ENCODE results near the gene SLX9. TPM values are rescaled to one million over a fixed set of nuclear protein-coding genes. Genes with fewer than 3 reads are reported as not detected.

The SLX9 gene, protein sequence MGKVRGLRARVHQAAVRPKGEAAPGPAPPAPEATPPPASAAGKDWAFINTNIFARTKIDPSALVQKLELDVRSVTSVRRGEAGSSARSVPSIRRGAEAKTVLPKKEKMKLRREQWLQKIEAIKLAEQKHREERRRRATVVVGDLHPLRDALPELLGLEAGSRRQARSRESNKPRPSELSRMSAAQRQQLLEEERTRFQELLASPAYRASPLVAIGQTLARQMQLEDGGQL
- 12.2 and 48.7 TPM in 2 replicates for total RNA-seq (2014; rRNA removed; shearing (Covaris generic); ENCODE audit: low replicate concordance)

DNA sequence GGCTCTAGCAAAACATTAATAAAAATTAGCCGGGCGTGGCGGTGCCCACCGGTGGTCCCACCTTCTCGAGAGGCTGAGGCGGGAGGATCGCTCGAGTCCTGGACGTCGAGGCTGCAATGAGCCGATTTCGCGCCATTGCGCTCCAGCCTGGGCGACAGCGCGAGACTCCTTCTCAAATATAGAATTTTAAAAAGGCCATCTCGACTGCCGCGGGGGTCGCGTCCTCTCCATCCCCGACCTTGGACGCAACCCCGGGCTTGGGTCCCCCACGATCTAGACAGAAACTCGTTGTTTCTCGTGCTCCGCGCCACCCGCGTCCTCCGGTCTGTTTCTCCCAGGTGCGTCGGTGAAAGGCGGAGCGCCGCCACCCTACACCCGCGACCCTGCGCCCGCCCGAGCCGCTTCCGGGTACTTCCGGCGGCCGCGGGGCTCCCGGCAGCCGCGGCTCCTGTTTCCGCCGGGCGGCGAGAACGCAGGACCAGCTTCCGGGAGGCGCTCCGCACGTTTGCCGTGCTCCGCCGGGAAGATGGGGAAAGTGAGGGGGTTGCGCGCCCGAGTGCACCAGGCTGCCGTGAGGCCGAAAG lies at the start of gene SLX9:
Gene SLX9 (plus strand): TSS at position 498 of the 584 bp plus-strand sequence. CDS start 29 bp downstream, at position 527.
- Histone ChIP-seq H3K4me3 (ENCODE audit: low read length) (peak within 1 kb of the TSS; percentile 99), H3K79me2 (ENCODE audit: low read length) (peaks cover 53% of the 10 kb centered on the region), H3K9ac (ENCODE audit: low read length) (peak within 1 kb of the TSS; percentile 95), H3K27ac (ENCODE audit: low read length) (peak within 1 kb of the TSS; percentile 51; the same call in 1 of the 2 replicates), H3K36me3 (ENCODE audit: insufficient read depth, low read length) (peaks cover 13% of the 10 kb centered on the region; the same call in 1 of the 2 replicates), H3K4me1 (ENCODE audit: low read length) (peaks cover 42% of the 10 kb centered on the region), H3K9me2 (replicated peaks; ENCODE audit: insufficient read depth, low read length) (no peaks in the 10 kb centered on the region), H3K4me2 (ENCODE audit: low read depth, low read length, poor library complexity, severe bottlenecking) (peak within 1 kb of the TSS; percentile 95), H3K27me3 (ENCODE audit: low read length) (no peaks in the 10 kb centered on the region), H2AFZ (ENCODE audit: low read length) (peak within 1 kb of the TSS; percentile 89; the same call in 1 of the 2 replicates), H4K20me1 (ENCODE audit: insufficient read depth, low read depth, low read length) (peaks cover 22% of the 10 kb centered on the region), H3K9me3 (ENCODE audit: low read length) (no peaks in the 10 kb centered on the region)
- peak; percentile 95 for DNase-seq

DNA sequence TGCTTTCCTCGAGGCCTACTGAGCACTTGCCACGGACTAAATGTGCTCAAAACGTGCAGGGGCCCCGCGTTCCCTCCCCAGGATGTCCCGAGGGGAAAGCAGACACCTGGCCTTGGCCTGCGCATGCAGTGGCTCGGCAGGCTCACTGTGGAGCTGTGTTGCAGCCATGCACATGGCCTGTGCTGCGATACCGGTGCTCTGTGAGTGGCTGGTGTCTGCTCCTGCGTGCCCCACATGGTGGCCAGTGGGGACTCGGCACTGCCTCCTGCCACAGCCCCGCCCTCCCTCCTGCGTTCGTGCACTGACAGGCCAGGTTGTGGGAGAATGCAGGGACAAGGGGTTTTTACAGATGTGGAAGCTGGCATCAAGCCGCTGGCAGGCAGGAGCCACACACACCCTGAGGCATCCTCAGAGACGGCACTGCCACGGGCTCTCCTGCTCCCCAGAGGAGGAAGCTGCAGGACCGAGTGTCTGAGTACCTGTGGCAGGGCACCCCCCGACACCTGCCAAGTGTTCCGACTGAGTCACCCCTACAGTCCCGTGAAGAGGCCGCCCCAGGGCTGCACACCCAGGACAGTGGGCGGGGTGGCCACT lies 49.4 kb upstream of the SLX9 start:
- no peak overlapping the region for H3K9ac ChIP-seq (ENCODE audit: low read length)

GRCh38 chr21:44890961-44891541 lies 48.8 kb upstream of the SLX9 start:
- no peaks in the 10 kb centered on the region for H4K20me1 ChIP-seq (ENCODE audit: insufficient read depth, low read depth, low read length)
- H3K27ac ChIP-seq (ENCODE audit: low read length) = no peak overlapping the region
- no peaks in the 10 kb centered on the region for H3K79me2 ChIP-seq (ENCODE audit: low read length)
- H3K4me2 ChIP-seq (ENCODE audit: low read depth, low read length, poor library complexity, severe bottlenecking) = no peak overlapping the region
- H3K9ac ChIP-seq (ENCODE audit: low read length) = no peak overlapping the region
- no peaks in the 10 kb centered on the region for H3K9me3 ChIP-seq (ENCODE audit: low read length)
- peaks cover 10% of the 10 kb centered on the region for H3K36me3 ChIP-seq (ENCODE audit: insufficient read depth, low read length)
- peaks cover 57% of the 10 kb centered on the region for H3K4me1 ChIP-seq (ENCODE audit: low read length)
- H2AFZ ChIP-seq (ENCODE audit: low read length) = no peak overlapping the region
- no peaks in the 10 kb centered on the region for H3K27me3 ChIP-seq (ENCODE audit: low read length)
- H3K4me3 ChIP-seq (ENCODE audit: low read length) = no peak overlapping the region
- no peaks in the 10 kb centered on the region for H3K9me2 ChIP-seq (replicated peaks; ENCODE audit: insufficient read depth, low read length)
- DNase-seq = no peak

More for the DNA sequence above, 49.4 kb upstream of the SLX9 start:
- H3K4me1 ChIP-seq (ENCODE audit: low read length) = peaks cover 53% of the 10 kb centered on the region
- no peaks in the 10 kb centered on the region for H3K9me2 ChIP-seq (replicated peaks; ENCODE audit: insufficient read depth, low read length)
- H3K79me2 ChIP-seq (ENCODE audit: low read length) = no peaks in the 10 kb centered on the region
- H3K4me3 ChIP-seq (ENCODE audit: low read length) = no peak overlapping the region
- peaks cover 11% of the 10 kb centered on the region for H3K36me3 ChIP-seq (ENCODE audit: insufficient read depth, low read length)
- H3K27me3 ChIP-seq (ENCODE audit: low read length) = no peaks in the 10 kb centered on the region
- H3K4me2 ChIP-seq (ENCODE audit: low read depth, low read length, poor library complexity, severe bottlenecking) = no peak overlapping the region
- DNase-seq = no peak
- H3K9me3 ChIP-seq (ENCODE audit: low read length) = no peaks in the 10 kb centered on the region
- H4K20me1 ChIP-seq (ENCODE audit: insufficient read depth, low read depth, low read length) = no peaks in the 10 kb centered on the region
- no peak overlapping the region for H2AFZ ChIP-seq (ENCODE audit: low read length)
- H3K27ac ChIP-seq (ENCODE audit: low read length) = no peak overlapping the region

DNA sequence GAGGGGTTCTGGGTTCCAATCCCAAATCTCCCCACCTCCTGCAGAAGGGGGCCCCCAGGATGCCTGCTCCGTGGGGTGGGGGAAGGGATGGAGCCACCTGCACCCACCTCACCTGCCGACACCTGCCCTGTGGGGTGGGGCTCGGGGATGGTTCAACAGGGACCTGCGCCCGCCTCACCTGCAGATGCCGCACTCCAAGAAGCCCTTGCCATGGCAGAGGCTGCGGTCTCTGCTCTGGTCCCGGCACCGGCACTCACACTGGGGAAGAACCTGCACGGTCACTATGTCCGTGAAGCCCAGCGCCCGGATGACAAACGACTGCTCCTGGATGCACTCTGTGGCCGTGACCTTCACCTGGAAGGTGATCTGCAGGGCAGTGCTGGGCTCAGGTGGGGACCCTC lies 48.2 kb upstream of the SLX9 start:
- Histone ChIP-seq H4K20me1 (ENCODE audit: insufficient read depth, low read depth, low read length) (no peaks in the 10 kb centered on the region), H3K9me3 (ENCODE audit: low read length) (no peaks in the 10 kb centered on the region), H3K9ac (ENCODE audit: low read length) (no peak overlapping the region), H3K4me1 (ENCODE audit: low read length) (peaks cover 63% of the 10 kb centered on the region), H3K4me3 (ENCODE audit: low read length) (no peak overlapping the region), H3K27ac (ENCODE audit: low read length) (no peak overlapping the region), H3K9me2 (replicated peaks; ENCODE audit: insufficient read depth, low read length) (no peaks in the 10 kb centered on the region), H2AFZ (ENCODE audit: low read length) (no peak overlapping the region), H3K4me2 (ENCODE audit: low read depth, low read length, poor library complexity, severe bottlenecking) (no peak overlapping the region), H3K79me2 (ENCODE audit: low read length) (no peaks in the 10 kb centered on the region), H3K36me3 (ENCODE audit: insufficient read depth, low read length) (peaks cover 8% of the 10 kb centered on the region), H3K27me3 (ENCODE audit: low read length) (no peaks in the 10 kb centered on the region)
- no peak for DNase-seq

GRCh38 chr21:44892095-44892494 lies 47.7 kb upstream of the SLX9 start:
- no peaks in the 10 kb centered on the region for H4K20me1 ChIP-seq (ENCODE audit: insufficient read depth, low read depth, low read length)
- no peaks in the 10 kb centered on the region for H3K9me3 ChIP-seq (ENCODE audit: low read length)
- H3K4me1 ChIP-seq (ENCODE audit: low read length) = peaks cover 63% of the 10 kb centered on the region
- no peak overlapping the region for H3K4me3 ChIP-seq (ENCODE audit: low read length)
- no peaks in the 10 kb centered on the region for H3K79me2 ChIP-seq (ENCODE audit: low read length)
- no peak overlapping the region for H3K9ac ChIP-seq (ENCODE audit: low read length)
- no peak overlapping the region for H2AFZ ChIP-seq (ENCODE audit: low read length)
- H3K27me3 ChIP-seq (ENCODE audit: low read length) = no peaks in the 10 kb centered on the region
- no peak overlapping the region for H3K27ac ChIP-seq (ENCODE audit: low read length)
- no peaks in the 10 kb centered on the region for H3K9me2 ChIP-seq (replicated peaks; ENCODE audit: insufficient read depth, low read length)
- no peak for DNase-seq
- no peak overlapping the region for H3K4me2 ChIP-seq (ENCODE audit: low read depth, low read length, poor library complexity, severe bottlenecking)
- H3K36me3 ChIP-seq (ENCODE audit: insufficient read depth, low read length) = peaks cover 8% of the 10 kb centered on the region; the same call in 1 of the 2 replicates

DNA sequence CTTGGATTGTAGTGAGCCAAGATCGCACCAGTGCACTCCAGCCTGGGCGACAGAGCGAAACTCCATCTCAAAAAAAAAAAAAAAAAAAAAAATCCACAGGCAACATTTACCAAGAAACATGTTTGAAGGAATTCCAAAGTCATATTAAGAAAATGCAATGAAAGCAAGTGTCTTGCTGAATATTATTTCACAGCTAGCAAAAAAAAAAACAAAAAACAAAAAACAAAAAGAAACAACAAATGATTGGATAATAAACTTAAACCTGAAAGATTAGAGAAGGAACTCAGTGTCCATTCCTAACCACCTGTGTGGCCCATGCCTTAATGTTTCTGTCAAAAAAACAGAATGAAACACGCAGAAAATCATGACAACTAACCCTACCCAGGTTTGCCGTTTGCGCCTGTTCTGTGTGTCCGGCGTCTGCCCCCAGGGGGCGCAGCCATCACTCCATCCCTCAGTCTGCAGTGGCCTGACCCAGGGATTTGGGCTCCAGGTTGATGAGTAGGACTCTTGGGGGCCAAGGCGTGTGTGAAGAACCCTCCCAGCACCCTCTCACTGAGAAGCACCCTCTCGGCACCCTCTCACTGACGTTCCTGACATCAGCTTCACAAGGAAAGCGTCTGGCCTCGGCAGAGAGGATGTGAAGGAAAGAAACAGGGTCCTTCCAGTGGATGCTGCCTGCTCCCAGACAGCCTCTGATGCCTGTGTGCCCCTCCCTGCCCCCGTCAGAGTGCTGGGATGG lies 47.1 kb upstream of the SLX9 start:
- Histone ChIP-seq H4K20me1 (ENCODE audit: insufficient read depth, low read depth, low read length) (no peaks in the 10 kb centered on the region), H2AFZ (ENCODE audit: low read length) (no peak overlapping the region), H3K9ac (ENCODE audit: low read length) (peak overlapping the region; percentile 23; the same call in 1 of the 2 replicates), H3K27ac (ENCODE audit: low read length) (peak overlapping the region; percentile 88), H3K4me2 (ENCODE audit: low read depth, low read length, poor library complexity, severe bottlenecking) (no peak overlapping the region), H3K79me2 (ENCODE audit: low read length) (no peaks in the 10 kb centered on the region), H3K4me1 (ENCODE audit: low read length) (peaks cover 63% of the 10 kb centered on the region), H3K27me3 (ENCODE audit: low read length) (no peaks in the 10 kb centered on the region), H3K4me3 (ENCODE audit: low read length) (no peak overlapping the region), H3K9me3 (ENCODE audit: low read length) (no peaks in the 10 kb centered on the region), H3K36me3 (ENCODE audit: insufficient read depth, low read length) (peaks cover 8% of the 10 kb centered on the region; the same call in 1 of the 2 replicates), H3K9me2 (replicated peaks; ENCODE audit: insufficient read depth, low read length) (no peaks in the 10 kb centered on the region)
- DNase-seq = peak; percentile 92

DNA sequence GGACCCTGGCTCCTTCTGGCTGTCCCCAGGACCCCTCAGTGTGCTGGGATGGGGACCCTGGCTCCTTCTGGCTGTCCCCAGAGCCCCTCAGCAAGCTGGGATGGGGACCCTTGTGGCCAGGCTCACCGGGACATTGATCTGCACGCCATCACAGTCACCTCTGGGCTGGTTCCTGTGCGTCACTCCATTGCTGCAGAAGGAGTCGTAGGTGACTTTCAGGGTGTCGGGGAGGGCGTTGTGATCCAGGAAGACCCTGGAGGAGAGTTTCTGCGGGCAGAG lies 46.6 kb upstream of the SLX9 start:
- Histone ChIP-seq H3K27me3 (ENCODE audit: low read length) (no peaks in the 10 kb centered on the region), H2AFZ (ENCODE audit: low read length) (no peak overlapping the region), H3K4me2 (ENCODE audit: low read depth, low read length, poor library complexity, severe bottlenecking) (no peak overlapping the region), H4K20me1 (ENCODE audit: insufficient read depth, low read depth, low read length) (no peaks in the 10 kb centered on the region), H3K9me3 (ENCODE audit: low read length) (no peaks in the 10 kb centered on the region), H3K36me3 (ENCODE audit: insufficient read depth, low read length) (peaks cover 8% of the 10 kb centered on the region; the same call in 1 of the 2 replicates), H3K9ac (ENCODE audit: low read length) (peak overlapping the region; percentile 23; the same call in 1 of the 2 replicates), H3K27ac (ENCODE audit: low read length) (peak overlapping the region; percentile 88), H3K79me2 (ENCODE audit: low read length) (no peaks in the 10 kb centered on the region), H3K4me1 (ENCODE audit: low read length) (peaks cover 63% of the 10 kb centered on the region), H3K9me2 (replicated peaks; ENCODE audit: insufficient read depth, low read length) (no peaks in the 10 kb centered on the region), H3K4me3 (ENCODE audit: low read length) (no peak overlapping the region)
- DNase-seq = no peak

Data from Karpas-422 (cell line).